IMR-90 (cell line): ENCODE data around the gene KRT16. TPM values are rescaled to one million over a fixed set of nuclear protein-coding genes. Genes with fewer than 3 reads are reported as not detected.

Source experiments
- ATAC-seq: fragments of 200-7000 bp; cut with Tn5 transposase; 2 replicates; pipeline ENCODE4 v1.9.1; 2020; ENCODE audit warnings: low read depth, mild to moderate bottlenecking, moderate library complexity
- BruUV-seq: library from RNA; stranded (reverse); fragments of 400-500 nt; replicated peaks from 2 replicates; lab custom pipeline; 2021; lab: Mats Ljungman, UMichigan
- CTCF ChIA-PET: fragments of 300-600 bp; formaldehyde crosslinking; extraction: SDS; loops from one replicate; lab custom pipeline; 2021; ENCODE audit warnings: antibody characterized with exemption; lab: Yijun Ruan, JAX
- POLR2A ChIA-PET: fragments of 300-600 bp; sonication (Branson Sonifier 250); formaldehyde crosslinking; loops from one replicate; lab custom pipeline; 2022; ENCODE audit warnings: antibody characterized with exemption; ENCODE audit not compliant: unreplicated experiment; lab: Charles Lee
- DNase-seq: peaks from one replicate; pipeline ENCODE4 v3.0.0; 2013
- H2AFZ ChIP-seq: replicated peaks from 2 replicates; pipeline ENCODE3; 2013; ENCODE audit warnings: low read length, mild to moderate bottlenecking; ENCODE audit not compliant: poor library complexity
- H2AK5ac ChIP-seq: 2 replicates; pipeline ENCODE4 v1.6.1; 2013; ENCODE audit warnings: low read depth, low read length, inconsistent platforms
- H2AK9ac ChIP-seq: replicated peaks from 2 replicates; pipeline ENCODE3; 2013; ENCODE audit warnings: mild to moderate bottlenecking, low read depth, low read length, moderate library complexity; ENCODE audit not compliant: poor library complexity
- H2BK120ac ChIP-seq: 2 replicates; pipeline ENCODE4 v1.6.1; 2013; ENCODE audit warnings: low read depth, low read length, inconsistent platforms
- H2BK15ac ChIP-seq: 3 replicates; pipeline ENCODE4 v1.6.1; 2013; ENCODE audit warnings: low read depth, low read length, inconsistent platforms
- H2BK20ac ChIP-seq: 2 replicates; pipeline ENCODE4 v1.6.1; 2013; ENCODE audit warnings: low read depth, mild to moderate bottlenecking, inconsistent platforms, low read length, moderate library complexity
- H2BK5ac ChIP-seq: 2 replicates; pipeline ENCODE4 v1.6.1; 2013; ENCODE audit warnings: mild to moderate bottlenecking, low read depth, low read length, inconsistent platforms; ENCODE audit not compliant: poor library complexity, severe bottlenecking
- H3K14ac ChIP-seq: replicated peaks from 2 replicates; pipeline ENCODE4 v1.6.1; 2013; ENCODE audit warnings: low read depth, low read length, inconsistent platforms
- H3K18ac ChIP-seq: 2 replicates; pipeline ENCODE4 v1.6.1; 2013; ENCODE audit warnings: low read depth, low read length, control low read depth
- H3K23ac ChIP-seq: 2 replicates; pipeline ENCODE4 v1.6.1; 2013; ENCODE audit warnings: low read depth, low read length, inconsistent platforms
- H3K27ac ChIP-seq: 2 replicates; pipeline ENCODE4 v1.5.1; 2013; ENCODE audit warnings: mild to moderate bottlenecking, control low read depth, low read length; ENCODE audit not compliant: insufficient read depth
- H3K27me3 ChIP-seq: 2 replicates; pipeline ENCODE4 v1.6.1; 2013; ENCODE audit warnings: low read length; ENCODE audit not compliant: control insufficient read depth, insufficient read depth
- H3K36me3 ChIP-seq: 2 replicates; pipeline ENCODE4 v1.6.1; 2013; ENCODE audit warnings: low read length, mixed read lengths; ENCODE audit not compliant: control insufficient read depth, insufficient read depth
- H3K4ac ChIP-seq: 2 replicates; pipeline ENCODE4 v1.6.1; 2013; ENCODE audit warnings: low read depth, low read length, inconsistent platforms
- H3K4me1 ChIP-seq: 2 replicates; pipeline ENCODE4 v1.6.1; 2013; ENCODE audit warnings: low read length, mixed read lengths; ENCODE audit not compliant: control insufficient read depth, insufficient read depth
- H3K4me2 ChIP-seq: 2 replicates; pipeline ENCODE4 v1.6.1; 2013; ENCODE audit warnings: low read depth, mild to moderate bottlenecking, control low read depth, low read length, moderate library complexity
- H3K4me3 ChIP-seq: 2 replicates; pipeline ENCODE4 v1.5.1; 2013; ENCODE audit warnings: low read depth, mild to moderate bottlenecking, control low read depth, low read length, moderate library complexity; ENCODE audit not compliant: insufficient read depth
- H3K56ac ChIP-seq: 2 replicates; pipeline ENCODE4 v1.6.1; 2013; ENCODE audit warnings: low read length, inconsistent platforms; ENCODE audit not compliant: insufficient read depth; ENCODE audit errors: extremely low read depth
- H3K79me1 ChIP-seq, 2 experiments: 2 replicates each; pipeline ENCODE4 v1.6.1; 2013; ENCODE audit warnings: low read length in 2 of 2, inconsistent platforms in 1 of 2, low read depth in 1 of 2
- H3K9ac ChIP-seq: 2 replicates; pipeline ENCODE4 v1.6.1; 2013; ENCODE audit warnings: low read depth, low read length, control low read depth
- H3K9me1 ChIP-seq: 2 replicates; pipeline ENCODE4 v1.6.1; 2013; ENCODE audit warnings: low read length, inconsistent platforms; ENCODE audit not compliant: insufficient read depth
- H3K9me3 ChIP-seq: 2 replicates; pipeline ENCODE4 v1.6.1; 2013; ENCODE audit warnings: low read length; ENCODE audit not compliant: control insufficient read depth, insufficient read depth
- H4K20me1 ChIP-seq: 2 replicates; pipeline ENCODE4 v1.6.1; 2013; ENCODE audit warnings: low read length, inconsistent platforms; ENCODE audit not compliant: insufficient read depth
- H4K5ac ChIP-seq: 2 replicates; pipeline ENCODE4 v1.6.1; 2013; ENCODE audit warnings: mild to moderate bottlenecking, low read depth, low read length, control low read depth
- H4K8ac ChIP-seq, 2 experiments: 2 replicates each; pipeline ENCODE4 v1.6.1; 2013; ENCODE audit warnings: low read depth in 2 of 2, low read length in 2 of 2, control low read depth in 1 of 2, inconsistent platforms in 1 of 2
- H4K91ac ChIP-seq: 2 replicates; pipeline ENCODE4 v1.6.1; 2013; ENCODE audit warnings: low read depth, low read length, inconsistent platforms; ENCODE audit not compliant: insufficient read depth
- CEBPB ChIP-seq: IDR thresholded peaks from 2 replicates; pipeline ENCODE4 v1.6.1; 2012; ENCODE audit warnings: low read depth, low read length, improper control_type of control experiment
- CTCF ChIP-seq: conservative IDR thresholded peaks from 2 replicates; pipeline ENCODE4 v1.5.1; 2012; ENCODE audit warnings: mild to moderate bottlenecking, low read depth, low read length, improper control_type of control experiment
- RAD21 ChIP-seq: IDR thresholded peaks from 2 replicates; pipeline ENCODE4 v1.6.1; 2012; ENCODE audit warnings: low read length, improper control_type of control experiment
- WGBS, 2 experiments: methylation state at CpG; one replicate each; pipeline versions ENCODE4 v1.1.5 to v1.1.7; 2013; ENCODE audit warnings: missing lambda C conversion rate in 2 of 2; ENCODE audit not compliant: insufficient read length in 1 of 2; ENCODE audit errors: extremely low coverage in 2 of 2; 5-methylcytosine and 5-hydroxymethylcytosine counted together
- dilution Hi-C: fragments of 300-500 bp; cut with HindIII; formaldehyde crosslinking; loops from one replicate; pipeline ENCODE4 v1.14.3; 2018; ENCODE audit warnings: low sequenced_read_pairs; ENCODE audit not compliant: unreplicated experiment
- in situ Hi-C: fragments of 300-500 bp; cut with MboI; formaldehyde crosslinking; loops from 3 replicates; pipeline ENCODE4 v1.14.3; 2019; ENCODE audit warnings: low sequenced_read_pairs, inconsistent platforms, mixed read lengths
- intact Hi-C: fragments of 100-400 bp; cut with micrococcal nuclease; formaldehyde crosslinking; loops from 2 replicates; pipeline ENCODE4 v1.10.0; 2022
- polyA plus RNA-seq, 3 experiments: library from polyadenylated mRNA; depleted of rRNA; stranded (reverse); fragments of >200 nt; gene quantifications; 2 replicates each; pipeline ENCODE4 v1.2.3, GENCODE V29; 2012; ENCODE audit warnings: low replicate concordance in 1 of 3
- total RNA-seq: library from RNA; depleted of rRNA; stranded (reverse); fragments of >200 nt; gene quantifications from 2 replicates; pipeline ENCODE4 v1.2.3, GENCODE V29; 2012

The KRT16 gene
- total and polyA plus RNA-seq, 2 of the 4 experiments (the other 2 are of a cell fraction), result not detected

GRCh38 chr17:41657176-41657754 is 44.7 kb upstream of the KRT16 start:
- Histone ChIP-seq H2AFZ (no peak overlapping the region), H3K9me3 (no peaks in the 10 kb centered on the region), H3K23ac (no peak overlapping the region), H3K9me1 (no peaks in the 10 kb centered on the region), H3K4me3 (no peak overlapping the region), H3K4me1 (no peaks in the 10 kb centered on the region), H4K91ac (no peak overlapping the region), H3K9ac (no peak overlapping the region), H4K8ac (no peak overlapping the region), H3K27me3 (peaks cover 3% of the 10 kb centered on the region; the same call in 1 of the 2 replicates), H2AK5ac (no peak overlapping the region), H3K56ac (no peak overlapping the region), H2BK20ac (no peak overlapping the region), H3K79me1 (no peaks in the 10 kb centered on the region), H2BK15ac (no peak overlapping the region), H3K36me3 (no peaks in the 10 kb centered on the region), H2AK9ac (no peak overlapping the region), H2BK120ac (no peak overlapping the region), H4K20me1 (no peaks in the 10 kb centered on the region), H3K4me2 (no peak overlapping the region), H3K4ac (no peak overlapping the region), H3K18ac (no peak overlapping the region), H3K27ac (no peak overlapping the region), H2BK5ac (no peak overlapping the region), H3K14ac (no peak overlapping the region), H4K5ac (no peak overlapping the region)
- DNase-seq, result no peak
- BruUV-seq, result no TSS peak
- ChIA-PET CTCF (no interaction called here), POLR2A (no interaction called here)
- no peak for ATAC-seq
- in situ Hi-C loops (loop anchor here (25.0 kb wide), 1 partner anchor 1295 kb away; the partner anchor contains the start of gene GJD3), intact Hi-C loops (no loop called here), dilution Hi-C loops (no loop called here)
- WGBS, 2 experiments, result 74% methylated on average over 3 of the region's 16 CpGs; no CpG with 5 or more reads in 1 of the 2 experiments
- TF ChIP-seq CEBPB, result no peak
- TF ChIP-seq RAD21, result no peak
- no peak for TF ChIP-seq CTCF
